ENCODE data around the gene SLC13A2. TPM values are rescaled to one million over a fixed set of nuclear protein-coding genes. Genes with fewer than 3 reads are reported as not detected.
"Not testable (repeated sequence)": the region's sequence is repeated elsewhere in the genome, so short reads cannot be mapped to it uniquely, and the experiment has no call there.

SLC13A2 gene
- polyA plus RNA-seq, 3 donors, result not detected

- Histone ChIP-seq H3K4me1 (ENCODE audit: control insufficient read depth in 1 of 2, insufficient read depth in 2 of 2, low read length in 2 of 2) (no peaks in the 10 kb centered on the region), H3K79me2 (ENCODE audit: insufficient read depth, low read length) (no peaks in the 10 kb centered on the region), H3K9ac (ENCODE audit: insufficient read depth, low read length, poor library complexity, severe bottlenecking) (no peak overlapping the region), H3K27me3 (ENCODE audit: control insufficient read depth in 2 of 2, insufficient read depth in 2 of 2, low read length in 2 of 2) (peaks cover 0 to 2% of the 10 kb centered on the region in 2 donors), H2AFZ (ENCODE audit: insufficient read depth, low read depth, low read length, poor library complexity, severe bottlenecking) (no peak overlapping the region), H3K9me3 (replicated peaks in 1 of 2; ENCODE audit: control insufficient read depth in 1 of 2, insufficient read depth in 1 of 2, low read length in 2 of 2) (no peaks in the 10 kb centered on the region), H3K4me2 (replicated peaks; ENCODE audit: extremely low read depth, low read length, poor library complexity, severe bottlenecking) (no peak overlapping the region), H3K36me3 (replicated peaks in 1 of 2; ENCODE audit: control insufficient read depth in 1 of 2, insufficient read depth in 2 of 2, low read length in 2 of 2) (no peaks in the 10 kb centered on the region), H4K20me1 (ENCODE audit: insufficient read depth, low read length) (no peaks in the 10 kb centered on the region), H3K4me3 (replicated peaks in 1 of 3; ENCODE audit: low read depth in 2 of 3, low read length in 3 of 3) (no peak overlapping the region), H3K27ac (ENCODE audit: low read depth in 1 of 2, low read length in 2 of 2) (no peak overlapping the region)
- Mint-ChIP-seq H3K4me3 (no peak overlapping the region), H3K4me1 (peaks cover 9% of the 10 kb centered on the region), H3K27me3 (ENCODE audit: low read depth in 3 of 3) (peaks cover 0 to 11% (median 3%) of the 10 kb centered on the region in 3 donors), H3K27ac (no peak overlapping the region), H3K9me3 (peaks cover 0 to 3% (median 0%) of the 10 kb centered on the region in 7 donors), H3K36me3 (no peaks in the 10 kb centered on the region)
- TF ChIP-seq, protein P1, sequence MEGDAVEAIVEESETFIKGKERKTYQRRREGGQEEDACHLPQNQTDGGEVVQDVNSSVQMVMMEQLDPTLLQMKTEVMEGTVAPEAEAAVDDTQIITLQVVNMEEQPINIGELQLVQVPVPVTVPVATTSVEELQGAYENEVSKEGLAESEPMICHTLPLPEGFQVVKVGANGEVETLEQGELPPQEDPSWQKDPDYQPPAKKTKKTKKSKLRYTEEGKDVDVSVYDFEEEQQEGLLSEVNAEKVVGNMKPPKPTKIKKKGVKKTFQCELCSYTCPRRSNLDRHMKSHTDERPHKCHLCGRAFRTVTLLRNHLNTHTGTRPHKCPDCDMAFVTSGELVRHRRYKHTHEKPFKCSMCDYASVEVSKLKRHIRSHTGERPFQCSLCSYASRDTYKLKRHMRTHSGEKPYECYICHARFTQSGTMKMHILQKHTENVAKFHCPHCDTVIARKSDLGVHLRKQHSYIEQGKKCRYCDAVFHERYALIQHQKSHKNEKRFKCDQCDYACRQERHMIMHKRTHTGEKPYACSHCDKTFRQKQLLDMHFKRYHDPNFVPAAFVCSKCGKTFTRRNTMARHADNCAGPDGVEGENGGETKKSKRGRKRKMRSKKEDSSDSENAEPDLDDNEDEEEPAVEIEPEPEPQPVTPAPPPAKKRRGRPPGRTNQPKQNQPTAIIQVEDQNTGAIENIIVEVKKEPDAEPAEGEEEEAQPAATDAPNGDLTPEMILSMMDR (IDR thresholded peaks at IDR 0.05), result no peak
- no CpG with 5 or more reads among the region's 1 CpG for WGBS (ENCODE audit: insufficient coverage)
- no peak for DNase-seq
- intact Hi-C loops (cut with micrococcal nuclease), result no loop called here
These were observed 39.7 kb upstream of the SLC13A2 start for GRCh38 chr17:28433721-28434120.

- H3K27me3 ChIP-seq (ENCODE audit: control insufficient read depth in 2 of 2, insufficient read depth in 2 of 2, low read length in 2 of 2); H3K27ac ChIP-seq (ENCODE audit: low read depth in 1 of 2, low read length in 2 of 2); intact Hi-C loops (cut with micrococcal nuclease); H2AFZ ChIP-seq (ENCODE audit: insufficient read depth, low read depth, low read length, poor library complexity, severe bottlenecking); H3K4me1 Mint-ChIP-seq; H3K9ac ChIP-seq (ENCODE audit: insufficient read depth, low read length, poor library complexity, severe bottlenecking); H3K36me3 Mint-ChIP-seq; H3K9me3 Mint-ChIP-seq; DNase-seq; H4K20me1 ChIP-seq (ENCODE audit: insufficient read depth, low read length); H3K27ac Mint-ChIP-seq; H3K36me3 ChIP-seq (replicated peaks in 1 of 2; ENCODE audit: control insufficient read depth in 1 of 2, insufficient read depth in 2 of 2, low read length in 2 of 2); H3K9me3 ChIP-seq (replicated peaks in 1 of 2; ENCODE audit: control insufficient read depth in 1 of 2, insufficient read depth in 1 of 2, low read length in 2 of 2); H3K4me2 ChIP-seq (replicated peaks; ENCODE audit: extremely low read depth, low read length, poor library complexity, severe bottlenecking); H3K4me3 ChIP-seq (replicated peaks in 1 of 3; ENCODE audit: low read depth in 2 of 3, low read length in 3 of 3); H3K79me2 ChIP-seq (ENCODE audit: insufficient read depth, low read length); H3K4me1 ChIP-seq (ENCODE audit: control insufficient read depth in 1 of 2, insufficient read depth in 2 of 2, low read length in 2 of 2); H3K4me3 Mint-ChIP-seq: not testable (repeated sequence)
- peaks cover 0 to 11% (median 3%) of the 10 kb centered on the region in 3 donors for H3K27me3 Mint-ChIP-seq (ENCODE audit: low read depth in 3 of 3)
- WGBS (ENCODE audit: insufficient coverage), result no CpG with 5 or more reads among the region's 8 CpGs
These were observed 39.1 kb upstream of the SLC13A2 start for GRCh38 chr17:28434326-28434725.
